Stomach (tissue), 4 donors: ENCODE measurements around the gene KLF12.

Experiments used
- EP300 ChIP-seq: sonication (generic); formaldehyde crosslinking; IDR thresholded peaks from one replicate; pipeline ENCODE4 v1.6.1; 2017; ENCODE audit warnings: antibody characterized with exemption
- POLR2A ChIP-seq, 4 donors: fragments of 450-650 bp; IDR thresholded peaks; one replicate each; pipeline ENCODE4 v1.6.1; 2016; ENCODE audit warnings: antibody characterized with exemption in 4 of 4, control low read depth in 2 of 4, mild to moderate bottlenecking in 1 of 4, moderate library complexity in 1 of 4
- TF ChIP-seq, protein P1 (sequence below), 7 experiments: fragments of 450-650 bp in 4 of 7; fragments of 200-600 bp in 3 of 7; sonication (generic) in 3 of 7; IDR thresholded peaks; one replicate each; pipeline ENCODE4 v1.5.1; 2016 to 2019; ENCODE audit warnings: antibody characterized with exemption in 7 of 7, control low read depth in 2 of 7, mild to moderate bottlenecking in 1 of 7

DNA sequence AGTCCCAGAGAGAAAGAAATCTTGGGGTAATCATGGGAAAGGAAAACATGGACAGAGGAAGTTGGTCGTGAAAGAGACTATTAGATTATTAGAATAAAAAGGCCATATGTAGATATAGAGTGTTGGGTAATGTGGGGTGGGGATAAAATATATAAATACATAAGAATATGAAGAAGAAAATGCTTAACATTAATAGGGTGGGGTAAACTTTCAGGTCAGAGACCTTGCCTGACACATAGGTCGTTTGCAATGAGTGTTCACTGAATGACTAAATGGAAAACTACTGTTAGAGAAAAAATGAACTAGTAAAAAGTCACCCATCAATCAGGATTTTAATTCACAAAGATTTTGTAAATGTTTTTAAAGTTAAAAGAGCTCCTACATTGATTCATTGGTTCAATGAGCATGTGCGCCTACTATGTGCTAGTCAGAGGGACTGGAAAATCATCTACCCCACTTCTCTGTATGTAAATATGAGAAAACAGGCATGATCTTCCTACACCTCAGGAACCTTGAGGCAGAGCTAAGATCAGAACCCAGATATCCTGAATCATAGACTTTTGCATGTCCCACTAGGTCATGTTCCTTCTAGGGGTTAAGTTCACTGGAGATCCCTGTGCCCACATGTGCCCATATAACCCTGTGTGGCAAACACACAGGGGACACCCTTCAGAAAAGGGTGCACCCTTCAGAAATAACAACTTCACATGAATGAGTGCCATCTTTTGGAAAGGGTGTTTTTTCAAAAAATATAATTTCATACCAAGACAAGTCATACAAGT is 24.6 kb upstream of the KLF12 start:
- no peak for TF ChIP-seq POLR2A (IDR thresholded peaks at IDR 0.05)
- TF ChIP-seq, protein P1, sequence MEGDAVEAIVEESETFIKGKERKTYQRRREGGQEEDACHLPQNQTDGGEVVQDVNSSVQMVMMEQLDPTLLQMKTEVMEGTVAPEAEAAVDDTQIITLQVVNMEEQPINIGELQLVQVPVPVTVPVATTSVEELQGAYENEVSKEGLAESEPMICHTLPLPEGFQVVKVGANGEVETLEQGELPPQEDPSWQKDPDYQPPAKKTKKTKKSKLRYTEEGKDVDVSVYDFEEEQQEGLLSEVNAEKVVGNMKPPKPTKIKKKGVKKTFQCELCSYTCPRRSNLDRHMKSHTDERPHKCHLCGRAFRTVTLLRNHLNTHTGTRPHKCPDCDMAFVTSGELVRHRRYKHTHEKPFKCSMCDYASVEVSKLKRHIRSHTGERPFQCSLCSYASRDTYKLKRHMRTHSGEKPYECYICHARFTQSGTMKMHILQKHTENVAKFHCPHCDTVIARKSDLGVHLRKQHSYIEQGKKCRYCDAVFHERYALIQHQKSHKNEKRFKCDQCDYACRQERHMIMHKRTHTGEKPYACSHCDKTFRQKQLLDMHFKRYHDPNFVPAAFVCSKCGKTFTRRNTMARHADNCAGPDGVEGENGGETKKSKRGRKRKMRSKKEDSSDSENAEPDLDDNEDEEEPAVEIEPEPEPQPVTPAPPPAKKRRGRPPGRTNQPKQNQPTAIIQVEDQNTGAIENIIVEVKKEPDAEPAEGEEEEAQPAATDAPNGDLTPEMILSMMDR (IDR thresholded peaks at IDR 0.05): no peak
- no peak for TF ChIP-seq EP300
